Glomerular visceral epithelial cell (primary cell): Measurements from ENCODE around the gene RABL6.
"Not testable (repeated sequence)": the region's sequence is repeated elsewhere in the genome, so short reads cannot be mapped to it uniquely, and the experiment has no call there.

Experiments used
- DNase-seq: peaks from one replicate; pipeline ENCODE4 v3.0.0-alpha.2; 2016; ENCODE audit errors: extremely low spot score

The RABL6 gene

DNA sequence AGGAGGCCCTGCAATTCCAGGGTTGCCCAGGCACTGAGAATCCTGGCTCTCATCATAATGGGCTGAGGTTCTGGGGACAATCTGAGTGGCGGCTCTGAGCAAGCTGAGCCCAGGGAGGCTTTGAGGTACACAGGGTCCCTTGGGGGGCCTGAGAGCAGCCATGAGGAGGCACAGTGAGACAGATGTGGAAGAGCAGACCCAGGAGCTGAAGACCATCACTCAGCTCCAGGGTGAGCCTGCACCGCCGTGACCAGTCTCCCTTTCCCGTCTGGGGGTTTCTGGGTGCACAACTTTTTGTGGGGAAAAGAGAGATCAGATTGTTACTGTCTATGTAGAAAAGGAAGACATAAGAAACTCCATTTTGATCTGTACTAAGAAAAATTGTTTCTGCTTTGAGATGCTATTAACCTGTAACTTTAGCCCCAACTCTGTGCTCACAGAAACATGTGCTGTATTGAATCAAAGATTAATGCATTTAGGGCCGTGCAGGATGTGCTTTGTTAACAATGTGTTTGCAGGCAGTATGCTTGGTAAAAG lies 11.4 kb upstream of the RABL6 start, which contains the start of gene CCDC183:
Gene CCDC183, plus strand, starts transcription at position 101 of the 537 bp plus-strand sequence. Its CDS starts 60 bp downstream, at position 161.
- DNase-seq, result no peak

DNA sequence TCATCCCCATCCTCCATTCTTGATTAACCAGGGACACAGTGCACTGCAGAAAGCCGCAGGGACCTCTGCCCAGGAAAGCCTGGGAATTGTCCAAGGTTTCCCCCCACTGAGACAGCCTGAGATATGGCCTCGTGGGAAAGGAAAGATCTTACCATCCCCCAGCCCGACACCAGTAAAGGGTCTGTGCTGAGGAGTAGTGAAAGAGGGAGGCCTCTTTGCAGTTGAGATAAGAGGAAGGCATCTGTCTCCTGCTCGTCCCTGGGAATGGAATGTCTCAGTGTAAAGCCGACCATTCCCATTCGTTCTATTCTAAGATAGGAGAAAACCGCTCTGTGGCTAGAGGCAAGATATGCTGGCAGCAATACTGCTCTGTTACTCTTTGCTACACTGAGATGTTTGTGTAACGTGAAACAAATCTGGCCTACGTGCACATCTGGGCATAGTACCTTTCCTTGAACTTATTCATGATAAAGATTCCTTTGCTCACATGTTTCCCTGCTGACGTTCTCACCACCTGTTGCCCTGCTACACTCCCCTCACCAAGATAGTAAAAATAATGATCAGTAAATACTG lies 10.9 kb upstream of the RABL6 start:
- DNase-seq, result not testable (repeated sequence)

DNA sequence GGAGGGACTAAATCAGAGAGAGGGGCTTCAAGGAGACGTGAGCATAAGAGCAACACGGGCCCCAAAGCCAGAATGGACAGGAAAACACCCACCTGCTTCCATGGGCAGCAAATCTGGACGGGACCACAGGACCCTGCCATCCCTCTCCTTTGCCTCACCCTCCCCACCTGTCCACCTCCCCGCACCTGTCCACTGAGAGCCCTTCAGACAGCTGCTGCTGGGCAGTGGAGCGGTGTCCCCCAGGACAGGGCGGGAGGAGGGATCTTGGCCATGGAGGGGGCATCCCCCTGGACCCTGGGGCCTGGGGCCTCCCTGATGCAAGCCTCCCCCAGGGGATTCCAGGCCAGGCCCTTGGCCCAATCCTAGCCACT lies 9.1 kb upstream of the RABL6 start:
- DNase-seq, result no peak

DNA sequence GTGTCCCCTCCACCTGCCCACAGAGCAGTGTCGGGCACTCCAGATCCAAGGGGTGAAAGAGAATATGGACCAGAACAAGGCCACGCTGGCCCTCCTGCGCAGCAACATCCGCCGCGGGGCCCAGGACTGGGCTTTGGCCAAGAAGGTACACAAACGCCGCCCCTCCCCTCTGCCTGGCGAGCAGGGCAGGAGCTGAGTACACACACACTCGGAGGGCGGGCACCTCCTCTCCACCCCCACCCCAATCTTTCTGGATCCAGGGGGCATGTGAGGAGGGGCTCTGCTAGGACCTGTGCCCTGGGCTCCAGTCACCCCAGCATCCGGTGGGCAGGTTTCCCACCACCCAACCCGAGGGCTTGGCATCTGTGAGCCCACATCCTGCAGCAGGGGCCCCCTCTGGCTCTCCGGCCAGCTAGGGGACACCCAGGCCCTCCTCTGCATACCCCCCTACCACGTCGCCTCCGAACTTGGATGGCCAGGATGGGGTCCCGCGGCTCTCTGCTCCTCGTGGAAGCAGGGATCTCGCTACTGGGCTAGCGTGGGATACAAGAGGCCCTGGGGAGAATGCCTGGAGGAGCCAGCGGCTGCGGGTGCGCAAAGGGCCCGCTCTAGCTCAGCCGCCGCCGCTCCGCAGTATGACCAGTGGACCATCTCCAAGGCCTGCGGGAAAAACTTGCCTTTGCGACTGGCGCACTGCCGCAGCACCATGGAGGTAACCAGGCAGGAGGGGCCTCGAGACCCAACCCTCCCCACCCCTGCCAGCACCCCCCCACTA lies 8.5 kb upstream of the RABL6 start:
- no peak for DNase-seq

DNA sequence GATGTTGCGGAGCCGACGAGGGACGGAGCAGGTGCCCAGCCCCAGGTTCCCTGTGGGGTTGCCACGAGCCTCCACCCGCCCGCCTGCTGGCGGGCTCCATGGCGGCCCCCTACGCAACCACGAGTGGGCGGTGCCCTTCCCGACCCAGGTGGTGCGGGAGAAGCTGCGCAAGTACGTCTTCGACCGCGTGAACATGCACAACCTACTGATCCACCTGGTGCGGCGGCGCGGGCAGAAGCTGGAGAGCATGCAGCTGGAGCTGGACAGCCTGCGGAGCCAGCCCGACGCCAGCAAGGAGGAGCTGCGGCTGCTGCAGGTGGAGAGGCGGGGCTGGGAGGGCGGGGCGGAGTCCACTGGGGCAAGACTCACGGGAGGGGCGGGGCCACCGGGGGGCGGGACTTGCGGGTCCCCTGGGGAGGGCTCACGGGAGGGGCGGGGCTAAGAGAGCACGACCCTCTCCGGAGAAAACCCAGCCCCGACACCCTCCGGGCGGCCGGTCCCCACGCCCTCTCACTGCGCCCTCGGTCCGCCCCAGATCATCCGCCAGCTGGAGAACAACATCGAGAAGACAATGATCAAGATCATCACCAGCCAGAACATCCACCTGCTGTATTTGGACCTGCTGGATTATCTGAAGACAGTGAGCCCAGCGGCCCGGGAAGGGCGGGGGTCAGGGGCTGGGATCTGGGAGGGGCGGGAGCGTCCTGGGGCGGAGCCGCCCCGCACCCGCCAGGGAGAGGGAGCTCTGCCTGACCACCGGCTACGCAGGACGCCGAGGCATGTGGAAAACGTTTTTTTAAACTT lies 7.7 kb upstream of the RABL6 start:
- peak; percentile 93 for DNase-seq

DNA sequence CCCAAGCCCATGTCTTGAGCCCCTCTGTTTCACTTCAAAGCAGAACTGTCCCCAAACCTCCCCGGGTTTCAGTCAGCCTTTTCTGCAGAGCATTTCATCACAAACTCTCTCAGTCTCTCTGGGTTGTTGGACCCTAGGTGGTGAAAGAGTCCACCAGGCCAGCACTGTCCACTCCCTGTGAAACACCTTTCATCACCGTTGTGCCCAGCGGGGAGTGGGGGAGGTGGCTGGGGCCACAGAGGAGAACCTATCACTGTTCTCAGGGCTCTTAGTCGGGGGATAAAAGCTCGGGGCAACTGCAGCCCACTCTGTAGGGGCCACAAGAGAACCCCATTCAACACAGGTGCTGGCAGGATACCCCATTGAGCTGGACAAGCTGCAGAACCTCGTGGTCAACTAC lies 5.4 kb upstream of the RABL6 start:
- no peak for DNase-seq

DNA sequence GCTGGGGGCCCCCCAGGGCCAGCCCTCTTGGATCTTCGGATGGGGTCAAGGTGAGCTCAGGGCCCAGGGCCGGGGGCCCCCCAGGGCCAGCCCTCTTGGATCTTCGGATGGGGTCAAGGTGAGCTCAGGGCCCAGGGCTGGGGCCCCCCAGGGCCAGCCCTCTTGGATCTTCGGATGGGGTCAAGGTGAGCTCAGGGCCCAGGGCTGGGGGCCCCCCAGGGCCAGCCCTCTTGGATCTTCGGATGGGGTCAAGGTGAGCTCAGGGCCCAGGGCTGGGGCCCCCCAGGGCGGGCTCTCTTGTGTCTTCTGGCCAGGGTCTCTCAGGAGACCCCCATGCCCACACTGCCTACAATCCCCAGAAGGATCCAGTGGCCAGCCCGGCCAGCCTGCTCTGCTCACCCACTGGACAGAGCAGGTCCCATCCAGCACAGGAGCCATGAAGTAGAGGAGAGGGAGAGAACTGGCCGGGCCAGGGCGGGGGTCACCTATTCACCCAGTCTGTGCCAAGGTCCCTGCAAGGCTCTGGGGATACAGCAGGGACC lies 4.7 kb upstream of the RABL6 start:
- DNase-seq, result not testable (repeated sequence)

- no peak for DNase-seq
These were observed 3.9 kb upstream of the RABL6 start for GRCh38 chr9:136803551-136804508.

DNA sequence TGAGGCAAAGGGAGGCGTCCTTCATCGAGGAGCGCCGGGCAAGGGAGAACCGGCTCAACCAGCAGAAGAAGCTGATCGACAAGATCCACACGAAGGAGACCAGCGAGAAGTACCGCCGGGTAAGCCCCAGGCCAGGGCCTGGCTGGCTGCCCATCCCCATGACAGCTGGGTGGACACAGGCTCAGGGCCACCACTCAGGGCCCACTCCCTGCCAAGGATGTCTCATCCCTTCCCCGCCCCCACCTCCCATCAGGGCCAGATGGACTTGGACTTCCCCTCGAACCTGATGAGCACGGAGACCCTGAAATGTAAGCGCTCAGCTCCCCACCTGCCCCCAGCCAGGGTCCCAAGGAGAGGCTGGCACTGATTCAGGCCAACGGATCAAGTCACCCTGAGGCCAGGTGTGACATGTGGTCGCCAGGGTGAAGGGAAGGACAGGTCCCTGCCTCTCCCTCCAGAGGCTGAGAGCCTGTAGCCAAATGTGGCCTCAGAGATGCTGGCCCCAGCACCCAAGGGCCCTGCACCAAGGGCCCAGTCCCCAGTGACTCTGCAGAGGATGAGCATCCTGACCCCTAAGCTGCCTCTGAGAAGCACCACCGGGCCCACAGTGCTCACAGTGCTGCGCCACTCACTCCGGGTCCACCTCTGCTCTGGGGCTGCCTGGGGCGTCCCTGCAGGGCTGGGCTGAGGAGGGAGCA lies 3.1 kb upstream of the RABL6 start:
- no peak for DNase-seq

- DNase-seq, result no peak
These were observed 2.5 kb upstream of the RABL6 start for GRCh38 chr9:136805207-136805740.

DNA sequence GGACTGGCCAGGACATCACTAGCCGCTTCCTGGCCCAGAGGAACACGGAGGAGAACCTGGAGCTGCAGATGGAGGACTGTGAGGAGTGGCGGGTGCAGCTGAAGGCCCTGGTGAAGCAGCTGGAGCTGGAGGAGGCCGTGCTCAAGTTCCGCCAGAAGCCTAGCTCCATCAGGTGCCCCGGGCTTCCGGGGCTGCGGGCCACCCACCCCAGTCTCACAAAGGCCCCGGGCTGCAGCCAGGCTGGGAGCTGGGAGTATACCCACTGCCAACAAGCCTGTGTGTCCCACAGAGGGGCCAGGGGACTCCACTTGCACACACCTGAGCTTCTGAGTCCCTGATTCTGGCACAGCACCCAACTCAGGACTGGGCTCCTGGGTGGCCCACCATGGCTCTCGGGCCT lies 1.7 kb upstream of the RABL6 start:
- no peak for DNase-seq

GRCh38 chr9:136806631-136807201 lies 1.0 kb upstream of the RABL6 start:
- no peak for DNase-seq

GRCh38 chr9:136808075-136808805 lies 492 bp downstream of the RABL6 start:
- DNase-seq, result peak; percentile 49

DNA sequence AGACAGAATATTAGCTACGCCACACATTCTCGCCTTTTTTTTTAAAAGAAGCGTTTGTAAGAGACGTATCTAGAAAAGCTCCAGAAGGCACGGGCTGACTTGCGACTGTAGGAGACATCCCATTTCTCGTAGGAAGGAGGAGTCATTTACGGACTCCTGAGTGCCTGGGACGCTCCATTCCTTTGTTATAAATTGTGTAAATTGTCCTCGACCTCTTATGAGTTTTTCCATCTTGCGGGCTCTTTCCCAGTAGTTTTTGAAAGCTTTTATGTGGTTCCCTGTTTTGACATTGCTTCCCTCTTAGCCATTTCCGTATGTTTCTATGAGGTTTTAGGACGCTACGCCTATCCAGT lies 1.0 kb downstream of the RABL6 start:
- peak; percentile 43 for DNase-seq

GRCh38 chr9:136814725-136815421 lies 7.1 kb downstream of the RABL6 start:
- DNase-seq, result no peak

DNA sequence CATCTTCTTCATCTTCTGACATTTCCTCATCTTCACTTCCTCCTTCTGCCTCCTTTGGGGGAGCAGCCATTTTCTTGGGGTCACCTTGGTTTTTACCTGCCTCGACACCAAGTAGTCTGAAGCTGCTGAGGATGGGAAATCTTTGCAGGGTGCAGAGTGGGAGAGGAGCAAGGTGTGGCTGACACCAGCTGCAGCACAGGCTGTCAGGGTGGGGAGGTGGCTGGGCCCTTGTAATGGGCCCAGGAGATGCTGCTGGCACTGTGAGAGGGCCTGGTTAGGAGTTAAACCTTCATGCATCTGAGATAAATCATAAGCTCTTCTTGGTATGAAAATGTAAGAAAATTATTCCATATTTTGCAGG lies 7.7 kb downstream of the RABL6 start:
- DNase-seq, result no peak

GRCh38 chr9:136820971-136821825 lies 13.4 kb downstream of the RABL6 start:
- DNase-seq, result no peak
